DOHH2 (cell line): ENCODE measurements around the gene OAS2.

Experiments used
- H3F3A ChIP-seq: fragments of 200-600 bp; sonication (generic), shearing (Covaris generic); 2 replicates; pipeline ENCODE4 v1.6.0; 2016; ENCODE audit warnings: antibody characterized with exemption, mild to moderate bottlenecking; ENCODE audit not compliant: control insufficient read depth, insufficient read depth
- H3K27ac ChIP-seq: fragments of 200-600 bp; sonication (generic); 2 replicates; pipeline ENCODE4 v1.5.1; 2014; ENCODE audit warnings: low read depth, mild to moderate bottlenecking, low read length, moderate library complexity
- H3K27me3 ChIP-seq: fragments of 200-600 bp; sonication (generic); 2 replicates; pipeline ENCODE4 v1.6.1; 2014; ENCODE audit warnings: mild to moderate bottlenecking, low read length, mixed read lengths; ENCODE audit not compliant: control insufficient read depth
- H3K36me3 ChIP-seq: fragments of 200-600 bp; sonication (generic); 2 replicates; pipeline ENCODE4 v1.6.1; 2014; ENCODE audit warnings: mild to moderate bottlenecking, low read length, moderate library complexity, mixed read lengths; ENCODE audit not compliant: control insufficient read depth
- H3K4me1 ChIP-seq: fragments of 200-600 bp; sonication (generic); 2 replicates; pipeline ENCODE4 v1.6.1; 2014; ENCODE audit warnings: mild to moderate bottlenecking, low read length, mixed read lengths; ENCODE audit not compliant: control insufficient read depth
- H3K4me2 ChIP-seq: fragments of 200-600 bp; sonication (generic); 2 replicates; pipeline ENCODE4 v1.6.0; 2014; ENCODE audit warnings: mild to moderate bottlenecking, low read length, moderate library complexity
- H3K4me3 ChIP-seq: fragments of 200-600 bp; sonication (generic); 2 replicates; pipeline ENCODE4 v1.5.1; 2014; ENCODE audit warnings: mild to moderate bottlenecking, low read length, mixed read lengths
- H3K79me2 ChIP-seq: fragments of 200-600 bp; sonication (generic); 2 replicates; pipeline ENCODE4 v1.6.1; 2014; ENCODE audit warnings: mild to moderate bottlenecking, low read length, mixed read lengths; ENCODE audit not compliant: control insufficient read depth
- H3K9me2 ChIP-seq: fragments of 200-600 bp; sonication (generic); replicated peaks from 2 replicates; pipeline ENCODE4 v1.6.1; 2014; ENCODE audit warnings: mild to moderate bottlenecking, low read length, mixed read lengths; ENCODE audit not compliant: control insufficient read depth
- H3K9me3 ChIP-seq: fragments of 200-600 bp; sonication (generic); 2 replicates; pipeline ENCODE4 v1.6.1; 2014; ENCODE audit warnings: antibody characterized with exemption, low read length, mixed read lengths; ENCODE audit not compliant: control insufficient read depth, insufficient read depth
- H4K20me1 ChIP-seq: fragments of 200-600 bp; sonication (generic); 2 replicates; pipeline ENCODE4 v1.6.0; 2014; ENCODE audit warnings: low read depth, mild to moderate bottlenecking, antibody characterized with exemption, low read length, moderate library complexity; ENCODE audit not compliant: control insufficient read depth, insufficient read depth
- EZH2phosphoT487 ChIP-seq: fragments of 200-600 bp; sonication (generic); IDR thresholded peaks from 2 replicates; pipeline ENCODE4 v1.6.1; 2017; ENCODE audit warnings: borderline replicate concordance, mild to moderate bottlenecking, antibody characterized with exemption, low read length, moderate library complexity, mixed read lengths
- TF ChIP-seq, protein P1 (sequence below): fragments of 200-600 bp; sonication (generic); IDR thresholded peaks from one replicate; pipeline ENCODE4 v1.5.1; 2014; ENCODE audit warnings: antibody characterized with exemption, mild to moderate bottlenecking, low read depth, low read length; ENCODE audit not compliant: poor library complexity, severe bottlenecking

The OAS2 gene

DNA sequence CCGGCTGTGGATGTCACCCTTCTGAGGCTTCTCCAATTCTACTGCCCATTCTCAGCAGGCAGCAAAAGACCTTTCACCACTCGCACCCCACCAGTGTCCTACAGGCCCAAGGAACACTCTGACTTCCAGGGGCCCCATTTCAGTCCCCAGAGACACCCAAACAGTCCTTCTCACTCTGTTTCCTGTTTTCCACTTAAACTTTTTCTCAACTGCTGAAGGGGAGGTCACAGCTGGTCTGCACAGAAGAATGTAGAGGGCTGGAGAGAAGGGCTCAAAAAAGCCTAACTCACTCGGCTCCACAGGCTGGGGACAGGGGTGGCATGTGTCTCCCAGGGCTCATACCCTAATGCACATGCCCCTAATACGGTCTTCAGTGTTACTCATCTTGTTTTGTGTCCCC lies 74.0 kb downstream of the OAS2 start:
- H3K36me3 ChIP-seq = peaks cover 41% of the 10 kb centered on the region
- H4K20me1 ChIP-seq = no peaks in the 10 kb centered on the region
- TF ChIP-seq, protein P1, sequence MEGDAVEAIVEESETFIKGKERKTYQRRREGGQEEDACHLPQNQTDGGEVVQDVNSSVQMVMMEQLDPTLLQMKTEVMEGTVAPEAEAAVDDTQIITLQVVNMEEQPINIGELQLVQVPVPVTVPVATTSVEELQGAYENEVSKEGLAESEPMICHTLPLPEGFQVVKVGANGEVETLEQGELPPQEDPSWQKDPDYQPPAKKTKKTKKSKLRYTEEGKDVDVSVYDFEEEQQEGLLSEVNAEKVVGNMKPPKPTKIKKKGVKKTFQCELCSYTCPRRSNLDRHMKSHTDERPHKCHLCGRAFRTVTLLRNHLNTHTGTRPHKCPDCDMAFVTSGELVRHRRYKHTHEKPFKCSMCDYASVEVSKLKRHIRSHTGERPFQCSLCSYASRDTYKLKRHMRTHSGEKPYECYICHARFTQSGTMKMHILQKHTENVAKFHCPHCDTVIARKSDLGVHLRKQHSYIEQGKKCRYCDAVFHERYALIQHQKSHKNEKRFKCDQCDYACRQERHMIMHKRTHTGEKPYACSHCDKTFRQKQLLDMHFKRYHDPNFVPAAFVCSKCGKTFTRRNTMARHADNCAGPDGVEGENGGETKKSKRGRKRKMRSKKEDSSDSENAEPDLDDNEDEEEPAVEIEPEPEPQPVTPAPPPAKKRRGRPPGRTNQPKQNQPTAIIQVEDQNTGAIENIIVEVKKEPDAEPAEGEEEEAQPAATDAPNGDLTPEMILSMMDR = no peak
- no peak for TF ChIP-seq EZH2phosphoT487
- H3K27ac ChIP-seq = peak overlapping the region; percentile 99
- H3K9me2 ChIP-seq = no peaks in the 10 kb centered on the region
- no peaks in the 10 kb centered on the region for H3K9me3 ChIP-seq
- no peaks in the 10 kb centered on the region for H3K27me3 ChIP-seq
- H3K4me1 ChIP-seq = peaks cover 88% of the 10 kb centered on the region
- H3K4me2 ChIP-seq = peak overlapping the region; percentile 90
- H3K79me2 ChIP-seq = peaks cover 48% of the 10 kb centered on the region
- H3F3A ChIP-seq = peaks cover 50% of the 10 kb centered on the region
- H3K4me3 ChIP-seq = peak overlapping the region; percentile 72

- Histone ChIP-seq H3K4me1 (peaks cover 67% of the 10 kb centered on the region), H3K4me3 (peak overlapping the region; percentile 94), H3F3A (peaks cover 64% of the 10 kb centered on the region), H3K9me2 (no peaks in the 10 kb centered on the region), H3K9me3 (no peaks in the 10 kb centered on the region), H4K20me1 (no peaks in the 10 kb centered on the region), H3K4me2 (peak overlapping the region; percentile 99), H3K27ac (peak overlapping the region; percentile 99), H3K36me3 (peaks cover 67% of the 10 kb centered on the region), H3K79me2 (peaks cover 69% of the 10 kb centered on the region), H3K27me3 (no peaks in the 10 kb centered on the region)
- TF ChIP-seq EZH2phosphoT487 = no peak
- TF ChIP-seq, protein P1 = no peak
Measured at GRCh38 chr12:113054948-113055486, 76.7 kb downstream of the OAS2 start.

DNA sequence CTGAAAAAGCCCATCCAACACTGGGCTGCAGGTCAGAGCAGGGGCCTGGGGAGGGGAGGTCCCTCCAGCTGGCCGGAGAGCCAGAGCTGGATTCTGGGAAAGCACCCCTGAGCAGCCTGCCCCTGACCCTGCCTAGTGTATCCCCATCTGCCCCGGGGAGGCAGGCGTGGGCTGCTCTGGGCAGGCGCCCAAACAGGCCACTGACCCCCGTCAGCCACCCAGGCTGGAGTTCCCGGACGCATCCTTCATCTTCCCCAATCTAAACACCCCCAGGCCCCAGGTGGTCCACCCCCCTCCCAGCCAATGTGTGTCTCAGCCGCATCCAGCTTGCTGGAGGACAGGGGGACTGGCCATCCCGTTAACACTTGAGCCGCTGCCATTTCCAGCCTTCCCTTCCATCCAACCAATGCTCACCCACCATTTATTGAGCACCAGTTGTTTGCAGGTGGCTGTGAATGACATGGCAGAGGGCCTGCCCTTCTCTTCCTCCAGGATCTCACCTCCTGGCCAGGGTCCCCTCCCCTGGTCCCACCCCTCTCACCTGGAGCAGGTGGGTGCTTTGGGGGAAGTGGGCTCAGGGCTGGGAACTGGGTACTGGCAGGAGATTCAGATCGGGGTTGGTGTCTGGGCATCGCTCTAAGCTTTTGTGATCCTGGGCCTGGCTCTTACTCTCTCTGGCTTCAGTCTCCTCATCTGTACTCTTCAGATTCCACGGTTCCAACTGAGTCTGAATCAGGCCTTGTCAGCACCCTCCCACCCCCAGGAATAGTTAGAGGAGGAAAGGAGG lies 77.5 kb downstream of the OAS2 start:
- Histone ChIP-seq H3K4me2 (peak overlapping the region; percentile 99), H4K20me1 (no peaks in the 10 kb centered on the region), H3K9me2 (no peaks in the 10 kb centered on the region), H3K27me3 (no peaks in the 10 kb centered on the region), H3K79me2 (peaks cover 77% of the 10 kb centered on the region), H3K27ac (peak overlapping the region; percentile 99), H3K36me3 (peaks cover 75% of the 10 kb centered on the region), H3F3A (peaks cover 65% of the 10 kb centered on the region), H3K4me3 (peak overlapping the region; percentile 94), H3K4me1 (peaks cover 67% of the 10 kb centered on the region), H3K9me3 (no peaks in the 10 kb centered on the region)
- TF ChIP-seq, protein P1 = no peak
- TF ChIP-seq EZH2phosphoT487 = no peak
